HCT116 (cell line): ENCODE results near the gene MYH11. TPM values are rescaled to one million over a fixed set of nuclear protein-coding genes. Genes with fewer than 3 reads are reported as not detected.

ENCODE experiments used
- total RNA-seq: library from RNA; stranded (reverse); gene quantifications from one replicate; pipeline ENCODE4 v1.2.1, GENCODE V29; 2021; ENCODE audit not compliant: unreplicated experiment

The MYH11 gene
- total RNA-seq, 1 experiment from 2014 or later, result 0.61 TPM

Other genes starting within 250 kb of the MYH11 start
- 59.4 TPM for gene MARF1, start 213.9 kb downstream of the MYH11 start, total RNA-seq
- gene NDE1, start 206.8 kb downstream of the MYH11 start, total RNA-seq, result 103 TPM
- gene CEP20, start 31.6 kb upstream of the MYH11 start, total RNA-seq, result 67.7 TPM
- 61.9 TPM for gene ABCC1, start 92.6 kb upstream of the MYH11 start, total RNA-seq